B cell (primary cell): ENCODE measurements around the gene RARB. TPM values are rescaled to one million over a fixed set of nuclear protein-coding genes. Genes with fewer than 3 reads are reported as not detected.

Experiments
- ATAC-seq: fragments of 200-7000 bp; cut with Tn5 transposase; one replicate; pipeline ENCODE4 v1.10.0; 2021; ENCODE audit warnings: low read depth, mild to moderate bottlenecking, moderate number of reproducible peaks, moderate library complexity
- CTCF ChIA-PET: fragments of 350-600 bp; sonication (Branson Sonifier 250); formaldehyde crosslinking; loops from one replicate; lab custom pipeline; 2021; ENCODE audit warnings: antibody characterized with exemption, inconsistent platforms; lab: Charles Lee
- POLR2A ChIA-PET: fragments of 350-600 bp; sonication (Branson Sonifier 250); formaldehyde crosslinking; loops from one replicate; lab custom pipeline; 2021; ENCODE audit warnings: antibody characterized with exemption; lab: Charles Lee
- DNase-seq: peaks from one replicate; pipeline ENCODE4 v3.0.0; 2013
- H2AFZ ChIP-seq: 2 replicates; pipeline ENCODE4 v1.6.1; 2012; ENCODE audit warnings: mild to moderate bottlenecking, low read depth, low read length; ENCODE audit not compliant: insufficient read depth, poor library complexity, severe bottlenecking
- H3K27ac ChIP-seq, 2 donors: 1 replicate in 1 of 2; 2 replicates in 1 of 2; pipeline ENCODE4 v1.5.1; 2012 to 2013; ENCODE audit warnings: low read length in 2 of 2, mild to moderate bottlenecking in 2 of 2, moderate library complexity in 1 of 2
- H3K27me3 ChIP-seq, 4 experiments: fragments of 200-600 bp in 1 of 4; sonication (generic) in 1 of 4; replicated peaks in 1 of 4; 1 replicate in 2 of 4; 2 replicates in 2 of 4; pipeline versions ENCODE4 v1.6.1 to v1.7.0; 2013 to 2016; ENCODE audit warnings: low read length in 3 of 4, mild to moderate bottlenecking in 2 of 4, mixed read lengths in 1 of 4, moderate library complexity in 1 of 4; ENCODE audit not compliant: insufficient read depth in 4 of 4, control insufficient read depth in 3 of 4; ENCODE audit errors: control extremely low read depth in 1 of 4
- H3K36me3 ChIP-seq, 2 experiments: replicated peaks in 1 of 2; 1 replicate in 1 of 2; 2 replicates in 1 of 2; pipeline versions ENCODE4 v1.6.1 to v1.7.1; 2013; ENCODE audit warnings: low read length in 1 of 2; ENCODE audit not compliant: insufficient read depth in 2 of 2, control insufficient read depth in 1 of 2; ENCODE audit errors: control extremely low read depth in 1 of 2, extremely low read depth in 1 of 2
- H3K4me1 ChIP-seq, 2 donors: fragments of 200-600 bp in 1 of 2; sonication (generic) in 1 of 2; 1 replicate in 1 of 2; 2 replicates in 1 of 2; pipeline versions ENCODE4 v1.5.1 to v1.6.1; 2013 to 2017; ENCODE audit warnings: low read length in 2 of 2; ENCODE audit not compliant: control insufficient read depth in 2 of 2, insufficient read depth in 2 of 2
- H3K4me2 ChIP-seq: replicated peaks from 2 replicates; pipeline ENCODE3; 2012; ENCODE audit warnings: mild to moderate bottlenecking, low read depth, low read length; ENCODE audit not compliant: poor library complexity, severe bottlenecking
- H3K4me3 ChIP-seq, 5 experiments: fragments of 200-600 bp in 1 of 5; sonication (generic) in 1 of 5; 1 replicate in 3 of 5; 2 replicates in 2 of 5; pipeline versions ENCODE4 v1.5.1 to v1.7.0; 2011 to 2016; ENCODE audit warnings: low read length in 4 of 5, mild to moderate bottlenecking in 4 of 5, low read depth in 2 of 5, control low read depth in 1 of 5, moderate library complexity in 1 of 5; ENCODE audit not compliant: insufficient read depth in 1 of 5; ENCODE audit errors: control extremely low read depth in 1 of 5, extremely low read depth in 1 of 5
- H3K79me2 ChIP-seq: fragments of 200-600 bp; sonication (generic); one replicate; pipeline ENCODE4 v1.6.0; 2016; ENCODE audit warnings: low read length; ENCODE audit not compliant: control insufficient read depth, insufficient read depth
- H3K9ac ChIP-seq: fragments of 200-600 bp; sonication (generic); 2 replicates; pipeline ENCODE4 v1.6.1; 2017; ENCODE audit warnings: mild to moderate bottlenecking, low read length, moderate library complexity
- H3K9me3 ChIP-seq, 3 donors: one replicate each; pipeline versions ENCODE4 v1.6.1 to v1.7.1; 2013; ENCODE audit warnings: low read length in 2 of 3; ENCODE audit not compliant: control insufficient read depth in 2 of 3, insufficient read depth in 1 of 3; ENCODE audit errors: control extremely low read depth in 1 of 3
- H4K20me1 ChIP-seq: 2 replicates; pipeline ENCODE4 v1.6.0; 2012; ENCODE audit warnings: mild to moderate bottlenecking, low read length; ENCODE audit not compliant: insufficient read depth, control insufficient read depth, poor library complexity, severe bottlenecking
- H3K27ac Mint-ChIP-seq: one replicate; pipeline ENCODE4 v1.8.0; 2021; ENCODE audit warnings: mixed read lengths
- H3K27me3 Mint-ChIP-seq: one replicate; pipeline ENCODE4 v1.8.0; 2021; ENCODE audit warnings: mixed read lengths
- H3K4me1 Mint-ChIP-seq: one replicate; pipeline ENCODE4 v1.8.0; 2021; ENCODE audit warnings: mixed read lengths
- H3K4me3 Mint-ChIP-seq: one replicate; pipeline ENCODE4 v1.8.0; 2021; ENCODE audit warnings: mixed read lengths
- H3K9me3 Mint-ChIP-seq: one replicate; pipeline ENCODE4 v1.8.0; 2022; ENCODE audit warnings: mixed read lengths; ENCODE audit not compliant: insufficient read depth
- CTCF ChIP-seq: fragments of 200-600 bp; IDR thresholded peaks from one replicate; pipeline ENCODE4 v1.8.0; 2022; ENCODE audit warnings: antibody characterized with exemption, mild to moderate bottlenecking
- EZH2 ChIP-seq: IDR thresholded peaks from 2 replicates; pipeline ENCODE4 v1.6.1; 2012; ENCODE audit warnings: borderline replicate concordance, low read depth, mild to moderate bottlenecking, moderate library complexity, low read length; ENCODE audit not compliant: insufficient read depth, poor library complexity, severe bottlenecking
- WGBS: methylation state at CpG from one replicate; pipeline ENCODE4 v1.1.5; 2013; ENCODE audit warnings: missing lambda C conversion rate; ENCODE audit not compliant: insufficient coverage; 5-methylcytosine and 5-hydroxymethylcytosine counted together
- intact Hi-C: fragments of 100-400 bp; cut with micrococcal nuclease; formaldehyde crosslinking; loops from one replicate; pipeline ENCODE4 v1.10.0; 2022
- polyA plus RNA-seq: library from polyadenylated mRNA; depleted of rRNA; stranded (reverse); fragments of >200 nt; gene quantifications from 2 replicates; pipeline ENCODE4 v1.2.3, GENCODE V29; 2012
- total RNA-seq, 2 donors: library from RNA; stranded (reverse); fragments of 120-200 nt in 1 of 2; gene quantifications; 1 replicate in 1 of 2; 2 replicates in 1 of 2; pipeline versions ENCODE4 v1.2.3 to v1.2.4, GENCODE V29; 2013 to 2022

RARB gene
- total and polyA plus RNA-seq, 2 donors (not counting 1 experiment from before 2014, with no cell fraction given), result not detected

- H3K27ac Mint-ChIP-seq, result no peak overlapping the region
- no peak for ATAC-seq
- H3K9ac ChIP-seq, result no peak overlapping the region
Observed at GRCh38 chr3:25454005-25454927, 26.2 kb downstream of the RARB start.

More at GRCh38 chr3:25454005-25454927, 26.2 kb downstream of the RARB start:
- Histone ChIP-seq H3K4me3 (no peak overlapping the region), H3K79me2 (no peaks in the 10 kb centered on the region), H3K9me3 (peaks cover 0 to 4% (median 0%) of the 10 kb centered on the region in 3 donors), H3K4me2 (no peak overlapping the region), H3K27me3 (no peaks in the 10 kb centered on the region), H2AFZ (no peak overlapping the region), H3K27ac (no peak overlapping the region), H3K4me1 (no peaks in the 10 kb centered on the region), H3K36me3 (no peaks in the 10 kb centered on the region), H4K20me1 (no peaks in the 10 kb centered on the region)
- Mint-ChIP-seq H3K27me3 (no peaks in the 10 kb centered on the region), H3K4me1 (no peaks in the 10 kb centered on the region), H3K9me3 (no peaks in the 10 kb centered on the region), H3K4me3 (no peak overlapping the region)
- ChIA-PET CTCF (interaction anchor here (1.5 kb wide), 1 partner anchor 11 kb away, joined by 6 read pairs; no protein-coding TSS in a partner anchor), POLR2A (no interaction called here)
- TF ChIP-seq EZH2 (no peak), CTCF (no peak)
- no peak for DNase-seq
- intact Hi-C loops, result no loop called here
- WGBS, result 91% methylated on average over 7 of the region's 16 CpGs
